ENCODE results near the gene ARHGEF4.

Gene ARHGEF4

GRCh38 chr2:131046028-131046917, 209.6 kb downstream of the ARHGEF4 start:
- peak in 1 of 56 donors; percentile 16 for DNase-seq

GRCh38 chr2:131046918-131047652, 210.4 kb downstream of the ARHGEF4 start:
- peak in 1 of 56 donors; percentile 21 for DNase-seq

GRCh38 chr2:131047920-131048560, 211.3 kb downstream of the ARHGEF4 start:
- no peak for DNase-seq

GRCh38 chr2:131048641-131049040, 211.9 kb downstream of the ARHGEF4 start:
- DNase-seq: no peak

GRCh38 chr2:131049150-131049718, 212.5 kb downstream of the ARHGEF4 start:
- no peak for DNase-seq

GRCh38 chr2:131050896-131051295, 214.2 kb downstream of the ARHGEF4 start:
- DNase-seq: peak in 11 of 56 donors; percentile 12 to 44 (median 24)

- no peak for DNase-seq
Observed at GRCh38 chr2:131052741-131053263, 216.1 kb downstream of the ARHGEF4 start.

- no peak for DNase-seq
Observed at GRCh38 chr2:131054488-131054887, 217.8 kb downstream of the ARHGEF4 start.

GRCh38 chr2:131055169-131056065, 218.7 kb downstream of the ARHGEF4 start:
- peak in 5 of 56 donors; percentile 15 to 49 (median 28) for DNase-seq

GRCh38 chr2:131056204-131056931, 219.7 kb downstream of the ARHGEF4 start:
- peak in 18 of 56 donors; percentile 15 to 63 (median 30) for DNase-seq

GRCh38 chr2:131056932-131057287, 220.2 kb downstream of the ARHGEF4 start:
- no peak for DNase-seq

- DNase-seq: no peak
Observed at GRCh38 chr2:131058214-131058843, 221.6 kb downstream of the ARHGEF4 start.

- peak in 45 of 56 donors; percentile 21 to 88 (median 65) for DNase-seq
Observed at GRCh38 chr2:131058920-131059319, 222.2 kb downstream of the ARHGEF4 start.

- no peak for DNase-seq
Observed at GRCh38 chr2:131063501-131064283, 227.0 kb downstream of the ARHGEF4 start.

- DNase-seq: no peak
Observed at GRCh38 chr2:131064589-131065512, 228.1 kb downstream of the ARHGEF4 start.

- no peak for DNase-seq
Observed at GRCh38 chr2:131067465-131068125, 230.9 kb downstream of the ARHGEF4 start.

Measured in amygdala (tissue), 56 donors.